HEK293 (cell line): ENCODE measurements around the gene ZNF616.

Source experiments
- AEBP2 ChIP-seq: fragments of 450-650 bp; formaldehyde crosslinking; IDR thresholded peaks from 2 replicates; pipeline ENCODE4 v1.5.1; 2016; ENCODE audit warnings: missing biosample characterization, missing genetic modification characterization, borderline replicate concordance
- CTCF ChIP-seq: fragments of 450-650 bp; formaldehyde crosslinking; IDR thresholded peaks from 2 replicates; pipeline ENCODE4 v1.5.1; 2016; ENCODE audit warnings: missing biosample characterization, missing genetic modification characterization
- PRDM1 ChIP-seq: fragments of 450-650 bp; formaldehyde crosslinking; IDR thresholded peaks from 2 replicates; pipeline ENCODE4; 2016; ENCODE audit warnings: missing biosample characterization, missing genetic modification characterization
- REST ChIP-seq: fragments of 450-650 bp; formaldehyde crosslinking; IDR thresholded peaks from 2 replicates; pipeline ENCODE4 v1.5.1; 2016; ENCODE audit warnings: missing biosample characterization, missing genetic modification characterization
- TCF7L2 ChIP-seq: IDR thresholded peaks from 2 replicates; pipeline ENCODE4 v1.6.1; 2011; ENCODE audit warnings: low read depth, mild to moderate bottlenecking, inconsistent platforms, low read length, moderate library complexity, borderline replicate concordance
- ZBTB1 ChIP-seq: fragments of 450-650 bp; formaldehyde crosslinking; IDR thresholded peaks from 2 replicates; pipeline ENCODE4 v1.5.1; 2016; ENCODE audit warnings: missing biosample characterization, missing genetic modification characterization
- ZBTB11 ChIP-seq: fragments of 450-650 bp; formaldehyde crosslinking; conservative IDR thresholded peaks from 2 replicates; pipeline ENCODE4 v1.5.1; 2016; ENCODE audit warnings: low read depth, missing biosample characterization, missing genetic modification characterization
- ZBTB20 ChIP-seq: fragments of 450-650 bp; formaldehyde crosslinking; IDR thresholded peaks from 2 replicates; pipeline ENCODE4 v1.5.1; 2016; ENCODE audit warnings: missing biosample characterization, missing genetic modification characterization
- ZIC2 ChIP-seq: fragments of 450-650 bp; formaldehyde crosslinking; IDR thresholded peaks from 2 replicates; pipeline ENCODE4 v1.5.1; 2016; ENCODE audit warnings: missing biosample characterization, missing genetic modification characterization
- ZNF248 ChIP-seq: fragments of 450-650 bp; formaldehyde crosslinking; IDR thresholded peaks from 2 replicates; pipeline ENCODE4 v1.5.1; 2017; ENCODE audit warnings: missing biosample characterization, missing genetic modification characterization
- ZNF37A ChIP-seq: fragments of 450-650 bp; IDR thresholded peaks from 2 replicates; pipeline ENCODE4 v1.5.1; 2018; ENCODE audit warnings: missing biosample characterization, missing genetic modification characterization
- ZNF747 ChIP-seq: fragments of 450-650 bp; formaldehyde crosslinking; IDR thresholded peaks from 2 replicates; pipeline ENCODE4 v1.5.1; 2016; ENCODE audit warnings: missing biosample characterization, missing genetic modification characterization
- ZNF777 ChIP-seq: fragments of 450-650 bp; formaldehyde crosslinking; IDR thresholded peaks from 2 replicates; pipeline ENCODE4 v1.5.1; 2017; ENCODE audit warnings: missing biosample characterization, missing genetic modification characterization, borderline replicate concordance
- ZNF830 ChIP-seq: fragments of 450-650 bp; IDR thresholded peaks from 2 replicates; pipeline ENCODE4 v1.5.0; 2018; ENCODE audit warnings: missing biosample characterization, missing genetic modification characterization, low read depth, mild to moderate bottlenecking, moderate library complexity

GRCh38 chr19:52172347-52172746, 32.6 kb upstream of the ZNF616 start:
- TF ChIP-seq TCF7L2 (no peak), ZNF37A (no peak), CTCF (tag by site-specific recombination) (no peak), ZNF830 (no peak), ZBTB20 (tag by site-specific recombination) (no peak), PRDM1 (tag by site-specific recombination) (no peak), ZNF777 (tag by site-specific recombination) (no peak), ZBTB1 (tag by site-specific recombination) (no peak), ZNF248 (no peak), ZIC2 (tag by site-specific recombination) (no peak), REST (tag by site-specific recombination) (no peak), AEBP2 (tag by site-specific recombination) (no peak), ZBTB11 (tag by site-specific recombination) (no peak), ZNF747 (tag by site-specific recombination) (no peak)
